Hematopoietic multipotent progenitor cell (in vitro differentiated cells): ENCODE measurements around the gene FITM1. TPM values are rescaled to one million over a fixed set of nuclear protein-coding genes. Genes with fewer than 3 reads are reported as not detected.

Experiments
- DNase-seq, 3 donors: peaks; one replicate each; pipeline ENCODE4 v3.0.0-alpha.2; 2011 to 2015; ENCODE audit warnings: low read depth in 2 of 3, low spot score in 2 of 3
- total RNA-seq: library from RNA; depleted of rRNA; stranded (reverse); fragments of >200 nt; gene quantifications from one replicate; pipeline ENCODE4 v1.2.3, GENCODE V29; 2012

Gene FITM1
- total RNA-seq: 2.7 TPM

DNA sequence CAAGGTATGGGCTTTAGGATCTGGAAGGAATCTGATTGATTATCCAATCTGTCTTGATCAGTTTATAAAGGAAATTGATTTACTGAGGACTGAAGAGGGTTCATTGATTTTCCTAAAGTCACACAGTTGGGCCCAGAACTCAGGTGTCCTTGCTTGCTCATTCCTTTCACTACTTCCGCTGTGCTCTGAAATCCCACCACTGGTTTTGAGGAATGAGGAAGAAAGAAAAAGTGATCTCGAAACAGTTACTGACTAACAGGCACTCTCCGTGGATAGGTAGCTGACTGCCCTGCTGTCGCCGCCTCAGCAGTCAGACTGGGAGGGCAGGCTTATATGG lies at the start of gene FITM1:
Gene FITM1 (plus strand): TSS at position 280 of the 337 bp plus-strand sequence. CDS start 905 bp downstream, outside the sequence.
- no peak for DNase-seq

DNA sequence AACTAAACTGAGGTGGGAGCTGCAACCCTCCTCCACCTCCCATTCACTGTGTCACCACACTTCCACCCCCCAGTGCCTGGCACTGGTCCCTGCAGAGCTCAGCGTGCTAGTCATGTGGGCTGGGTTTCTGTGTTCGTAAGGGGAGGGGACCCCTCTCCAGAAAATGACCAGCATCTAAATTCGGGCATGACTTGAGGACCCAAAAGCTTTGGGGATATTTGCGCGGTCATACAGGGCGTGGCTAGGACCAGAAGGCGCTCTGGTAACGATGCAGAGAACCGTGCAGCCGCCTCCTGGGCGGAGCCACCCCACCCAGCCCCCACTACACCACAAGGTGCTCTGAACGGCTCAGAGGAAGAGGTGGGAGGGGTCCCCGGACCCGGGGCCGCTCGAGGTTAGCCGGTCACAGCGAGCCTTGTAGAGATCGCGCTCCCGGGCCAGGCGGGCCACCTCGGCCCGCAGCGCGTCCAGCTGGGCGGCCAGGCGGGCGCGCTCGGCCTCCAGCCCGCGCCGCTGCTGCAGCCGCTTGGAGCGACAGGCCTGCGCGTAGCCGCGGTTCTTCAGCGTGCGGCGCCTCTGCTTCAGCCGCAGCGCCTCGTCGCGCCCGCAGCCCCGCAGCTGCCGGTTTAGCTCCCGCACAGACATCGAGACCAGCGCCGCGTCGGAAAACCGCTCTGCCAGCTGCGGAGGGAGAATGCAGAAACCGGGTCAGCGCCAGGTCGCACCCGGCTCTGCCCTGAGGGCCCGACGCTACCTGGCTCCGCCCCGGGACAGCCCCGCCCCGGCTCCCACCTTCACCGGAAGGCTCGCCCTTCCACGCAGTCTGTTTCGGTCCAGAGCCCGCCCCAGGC lies 49.3 kb upstream of the FITM1 start:
- DNase-seq: peak; percentile 37 to 64 (median 55)

- no peak for DNase-seq
Measured at GRCh38 chr14:24081739-24082211, 48.7 kb upstream of the FITM1 start.

GRCh38 chr14:24082411-24083080 lies 47.9 kb upstream of the FITM1 start:
- no peak for DNase-seq

DNA sequence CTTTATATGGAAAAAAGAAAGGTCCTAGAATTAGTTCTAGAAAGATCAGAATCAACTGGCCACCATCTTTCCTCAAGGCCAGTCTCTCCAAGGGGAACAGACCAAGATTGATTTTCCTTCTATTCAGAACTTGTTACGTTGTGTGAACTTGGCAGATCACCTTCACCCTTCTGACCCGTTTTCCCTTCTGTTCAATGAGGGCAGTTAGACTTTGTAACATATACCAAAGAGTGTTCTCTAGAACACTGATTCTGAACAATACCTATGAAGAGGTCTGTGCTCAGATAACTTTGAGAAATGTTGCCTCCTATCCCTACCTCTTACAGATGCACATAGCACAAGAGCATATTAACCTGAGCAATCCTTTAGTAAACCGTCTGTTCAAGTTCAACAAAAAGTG lies 47.0 kb upstream of the FITM1 start:
- no peak for DNase-seq

- DNase-seq: no peak
Measured at GRCh38 chr14:24084440-24084839, 46.0 kb upstream of the FITM1 start.

- DNase-seq: no peak
Measured at GRCh38 chr14:24085215-24085614, 45.2 kb upstream of the FITM1 start.

GRCh38 chr14:24086193-24086955 lies 44.1 kb upstream of the FITM1 start:
- no peak for DNase-seq

GRCh38 chr14:24087004-24087403 lies 43.5 kb upstream of the FITM1 start:
- DNase-seq: no peak

- no peak for DNase-seq
Measured at GRCh38 chr14:24088095-24088494, 42.4 kb upstream of the FITM1 start.

- no peak for DNase-seq
Measured at GRCh38 chr14:24089890-24090289, 40.6 kb upstream of the FITM1 start.

GRCh38 chr14:24092110-24092504 lies 38.4 kb upstream of the FITM1 start:
- no peak for DNase-seq

- no peak for DNase-seq
Measured at GRCh38 chr14:24092505-24093206, 37.8 kb upstream of the FITM1 start.

DNA sequence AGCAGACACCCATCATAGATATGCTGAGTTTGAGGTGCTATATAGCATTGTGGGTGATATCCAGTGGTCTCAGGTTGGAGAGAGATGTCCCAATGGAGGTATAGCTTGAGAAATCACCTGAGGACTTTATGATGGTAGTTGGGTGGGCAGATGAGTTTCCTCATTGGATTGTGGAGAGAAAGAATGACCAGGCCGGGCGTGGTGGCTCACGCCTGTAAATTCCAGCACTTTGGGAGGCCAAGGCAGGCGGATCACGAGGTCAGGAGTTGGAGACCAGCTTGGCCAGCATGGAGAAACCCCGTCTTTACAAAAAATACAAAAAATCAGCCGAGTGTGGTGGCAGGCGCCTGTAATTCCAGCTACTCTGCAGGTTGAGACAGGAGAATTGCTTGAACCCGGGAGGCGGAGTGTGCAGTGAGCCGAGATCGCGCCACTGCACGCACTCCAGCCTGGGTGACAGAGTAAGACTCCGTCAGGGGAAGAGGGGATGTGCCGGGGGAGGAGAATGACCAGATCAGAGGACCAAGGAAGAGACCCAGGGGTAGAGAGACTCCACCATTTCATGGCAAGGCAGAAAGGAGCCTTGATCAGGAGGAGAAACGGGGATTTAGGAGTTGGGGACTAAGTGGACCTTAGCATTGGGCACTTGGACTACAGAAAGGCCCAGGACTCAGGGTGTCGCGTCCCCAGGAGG lies 37.1 kb upstream of the FITM1 start:
- DNase-seq: no peak

DNA sequence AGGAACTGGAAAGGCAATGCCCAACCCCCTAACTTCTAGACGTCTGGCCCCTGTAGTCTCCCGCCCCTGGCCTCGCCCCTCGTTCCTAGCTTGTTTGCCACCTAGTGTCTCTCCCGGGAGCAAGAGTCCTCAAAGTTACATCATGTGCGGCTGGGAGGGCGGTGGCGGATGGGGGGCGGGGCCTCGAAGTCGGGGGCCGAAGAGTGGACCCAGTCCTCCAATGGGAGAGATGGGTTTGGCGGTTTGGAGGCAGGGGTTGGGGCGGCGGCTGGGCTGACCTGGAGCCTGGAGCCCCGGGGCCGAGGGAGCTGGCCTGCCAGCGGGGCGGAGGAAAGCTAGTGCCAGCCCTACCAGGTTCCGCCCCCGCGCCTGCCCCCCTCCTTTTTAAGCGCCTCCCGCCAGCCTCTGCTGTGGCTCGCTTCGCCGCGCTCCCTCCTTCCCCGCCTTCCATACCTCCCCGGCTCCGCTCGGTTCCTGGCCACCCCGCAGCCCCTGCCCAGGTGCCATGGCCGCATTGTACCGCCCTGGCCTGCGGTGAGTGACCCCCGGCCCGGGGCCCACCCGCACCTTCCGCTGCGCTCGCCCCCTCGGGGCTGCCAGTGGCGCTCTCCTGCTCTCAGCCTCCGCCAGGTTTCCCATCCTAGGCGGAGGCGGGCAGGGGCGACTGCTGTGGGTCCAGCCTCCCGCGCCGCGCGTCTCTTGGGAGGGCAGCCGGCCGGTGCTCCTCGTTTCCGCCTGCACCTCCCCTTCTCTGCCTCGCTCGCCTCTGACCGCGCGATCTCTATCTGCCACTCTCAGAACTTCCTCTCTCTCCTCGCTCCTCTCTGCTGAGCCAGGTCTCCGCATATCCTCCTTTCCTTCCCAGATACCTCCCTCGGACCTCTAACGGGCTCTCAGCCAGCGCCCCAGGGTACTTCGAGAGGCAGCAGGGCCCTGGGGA lies 36.3 kb upstream of the FITM1 start, which contains the start of gene PCK2:
Gene PCK2 (plus strand): TSS at position 411 of the 940 bp plus-strand sequence. CDS start 95 bp downstream, at position 506.
- peak in 2 of 3 donors; percentile 76 to 85 for DNase-seq

DNA sequence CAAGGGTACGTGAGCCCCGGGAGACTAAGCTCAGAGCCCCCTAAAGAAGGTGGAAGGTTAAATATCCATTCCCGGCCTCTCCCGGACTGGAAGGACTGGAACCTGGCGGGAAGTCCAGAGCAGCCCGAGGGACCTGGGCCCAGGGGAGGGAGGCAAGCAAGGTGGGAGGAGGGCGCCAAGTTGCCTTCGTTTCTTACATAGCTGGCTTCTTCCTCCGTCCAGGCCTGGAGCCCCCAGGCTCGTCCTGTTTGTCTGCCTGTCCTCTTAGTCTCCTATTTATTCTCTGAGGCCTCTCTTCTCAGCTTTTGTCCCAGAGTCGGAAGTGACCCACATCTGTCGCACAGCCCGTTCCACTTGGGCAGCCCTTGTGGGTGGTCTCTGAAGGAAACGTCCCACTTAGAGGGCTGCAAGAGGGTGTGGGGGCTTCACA lies 35.6 kb upstream of the FITM1 start:
- DNase-seq: peak in 1 of 3 donors; percentile 25

DNA sequence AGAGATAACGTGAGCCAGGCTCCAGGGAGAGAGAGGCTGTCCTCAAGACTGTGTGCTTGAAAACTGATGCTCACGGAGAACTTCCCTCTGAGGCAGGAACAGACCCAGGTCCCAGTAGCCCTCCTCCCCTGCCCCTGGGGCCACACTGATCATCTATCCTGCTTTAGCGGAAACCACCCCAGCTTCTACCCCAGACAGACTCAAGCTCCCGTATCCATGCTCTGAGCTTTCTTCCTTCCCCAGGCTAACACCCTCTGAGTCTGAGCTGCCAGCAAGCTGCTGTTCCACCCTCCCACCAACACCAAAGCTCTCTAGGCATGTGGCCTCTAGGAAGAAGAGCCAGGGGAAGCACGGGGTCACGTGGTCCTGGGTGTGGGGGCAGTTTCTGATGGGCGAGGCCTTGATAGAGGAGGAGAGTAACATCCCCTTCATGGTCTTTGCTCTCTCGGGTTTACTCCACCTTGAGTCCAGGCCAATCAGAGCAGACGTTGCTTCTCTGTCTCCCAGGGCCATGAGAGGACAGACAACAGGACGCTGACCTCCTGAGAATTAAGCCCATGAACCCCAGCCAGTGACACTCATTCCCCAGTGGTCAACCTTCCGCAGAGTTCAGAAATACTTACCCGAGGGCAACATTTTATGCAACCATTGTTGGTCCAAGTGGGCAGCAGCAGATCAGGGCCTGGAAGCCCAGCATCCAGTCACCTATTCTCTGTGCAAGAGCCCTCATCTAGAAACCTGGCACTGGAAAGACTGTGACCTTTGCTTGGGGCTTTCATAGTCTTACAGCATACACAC lies 35.0 kb upstream of the FITM1 start:
- DNase-seq: peak in 2 of 3 donors; percentile 49 to 57
